Endometrial microvascular endothelial cells (primary cell): Measurements from ENCODE around the gene PFN2. TPM values are rescaled to one million over a fixed set of nuclear protein-coding genes. Genes with fewer than 3 reads are reported as not detected.
"Not testable (repeated sequence)": the region's sequence is repeated elsewhere in the genome, so short reads cannot be mapped to it uniquely, and the experiment has no call there.

Experiments
- in situ Hi-C: cut with HindIII; loops from 2 replicates; pipeline ENCODE4 v1.10.0; 2017; ENCODE audit warnings: low sequenced_read_pairs, low pct_unique_long_range_greater_than_20kb; ENCODE audit errors: inconsistent ontology term
- total RNA-seq: library from RNA; depleted of rRNA; stranded (reverse); fragments of >200 nt; gene quantifications from one replicate; pipeline ENCODE4 v1.2.3, GENCODE V29; 2015; ENCODE audit errors: inconsistent ontology term

The PFN2 gene
- total RNA-seq, 1 donor from 2014 or later: 33.1 TPM

GRCh38 chr3:149969940-149970715, 567 bp downstream of the PFN2 start:
- in situ Hi-C loops: no loop called here

DNA sequence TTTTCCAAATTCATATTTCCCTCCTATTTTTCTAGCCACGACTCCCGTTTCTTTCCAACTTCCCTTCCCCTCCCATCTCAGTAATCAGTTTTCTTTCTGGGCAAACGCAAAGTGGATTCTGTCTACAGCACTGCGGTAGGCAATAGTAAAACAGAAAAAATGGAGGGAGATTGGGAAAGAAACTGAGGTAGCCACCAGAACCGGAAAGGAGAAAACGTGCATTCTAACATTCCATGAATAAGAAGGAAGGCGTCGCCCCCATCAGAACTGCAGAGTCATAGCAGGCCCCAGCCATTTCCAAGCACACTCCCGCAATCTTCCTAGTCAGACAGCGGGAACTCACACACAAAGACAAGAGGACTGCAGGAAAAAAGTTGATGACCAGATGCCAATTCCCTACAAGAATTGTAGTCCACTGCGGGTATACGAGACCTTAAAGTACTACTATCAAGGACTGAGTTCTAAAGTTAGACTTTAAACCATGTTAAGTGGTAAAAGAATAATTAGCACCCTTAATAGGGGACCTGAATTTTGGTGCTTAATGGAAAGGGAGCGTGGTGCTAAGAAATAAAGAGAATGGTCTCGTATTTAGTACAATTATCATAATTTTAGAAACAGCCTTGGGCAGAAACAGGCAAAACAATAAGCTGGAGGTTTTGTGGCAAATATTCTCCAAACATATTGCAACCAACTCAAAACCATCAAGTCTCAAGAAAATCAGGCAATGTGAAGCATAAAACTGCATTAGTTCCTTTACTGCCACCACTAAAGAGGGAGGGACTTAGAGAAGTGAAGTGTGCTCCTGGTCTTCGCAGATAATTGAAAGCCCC, 1.4 kb downstream of the PFN2 start:
- in situ Hi-C loops: no loop called here

GRCh38 chr3:149968216-149968615, 2.5 kb downstream of the PFN2 start:
- in situ Hi-C loops: no loop called here

GRCh38 chr3:149967086-149967685, 3.5 kb downstream of the PFN2 start:
- in situ Hi-C loops: no loop called here

GRCh38 chr3:149965278-149965677, 5.4 kb downstream of the PFN2 start:
- in situ Hi-C loops: no loop called here

- in situ Hi-C loops: no loop called here
Observed at GRCh38 chr3:149964291-149964690, 6.4 kb downstream of the PFN2 start.

- in situ Hi-C loops: no loop called here
Observed at GRCh38 chr3:149963485-149963884, 7.2 kb downstream of the PFN2 start.

DNA sequence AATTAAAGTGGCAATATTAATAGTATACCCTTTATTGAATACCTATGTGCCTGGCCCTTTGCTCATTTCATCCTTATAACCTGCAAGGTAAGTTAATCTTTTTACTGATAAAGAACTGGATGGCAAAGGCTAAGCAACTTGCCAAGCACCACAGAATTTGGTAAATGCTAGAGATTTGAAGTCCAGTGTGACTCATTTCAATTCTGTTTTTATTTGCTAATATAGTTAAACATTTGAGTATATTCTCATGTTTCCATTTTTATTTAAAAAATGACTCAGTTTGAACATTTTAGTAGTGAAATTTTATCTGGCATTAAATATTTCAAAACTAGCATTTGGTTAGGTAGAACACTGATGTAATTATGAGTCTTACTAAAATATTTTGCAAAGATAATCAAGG, 11.3 kb downstream of the PFN2 start:
- in situ Hi-C loops: no loop called here

DNA sequence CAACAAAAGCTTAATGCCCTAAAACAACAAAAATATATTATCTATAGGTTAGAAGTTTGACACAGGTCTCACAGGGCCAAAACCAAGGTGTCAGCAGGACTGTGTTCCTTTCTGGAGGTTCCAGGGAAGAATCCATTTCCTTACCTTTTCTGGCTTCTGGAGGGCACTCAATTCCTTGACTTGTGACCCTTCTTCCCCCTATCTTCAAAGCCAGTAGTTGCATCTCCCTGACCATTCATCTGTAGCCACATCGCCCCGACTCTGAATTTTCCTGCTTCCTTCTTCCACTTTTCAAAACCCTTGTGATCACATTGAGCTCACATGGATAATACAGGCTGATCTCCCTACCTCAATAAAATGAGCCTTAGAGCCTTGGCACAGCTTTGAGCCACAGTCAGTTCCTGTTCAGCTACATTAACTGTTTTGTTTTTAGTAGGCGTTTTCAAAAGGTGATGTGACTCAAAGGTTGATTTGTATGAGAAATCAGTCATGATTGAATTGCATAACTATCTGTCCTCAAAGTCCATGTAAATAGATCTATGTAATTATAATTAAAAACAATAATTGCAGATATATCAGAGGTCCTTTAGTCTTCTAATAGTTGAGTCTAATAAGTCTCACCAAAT, 12.4 kb downstream of the PFN2 start:
- in situ Hi-C loops: no loop called here

DNA sequence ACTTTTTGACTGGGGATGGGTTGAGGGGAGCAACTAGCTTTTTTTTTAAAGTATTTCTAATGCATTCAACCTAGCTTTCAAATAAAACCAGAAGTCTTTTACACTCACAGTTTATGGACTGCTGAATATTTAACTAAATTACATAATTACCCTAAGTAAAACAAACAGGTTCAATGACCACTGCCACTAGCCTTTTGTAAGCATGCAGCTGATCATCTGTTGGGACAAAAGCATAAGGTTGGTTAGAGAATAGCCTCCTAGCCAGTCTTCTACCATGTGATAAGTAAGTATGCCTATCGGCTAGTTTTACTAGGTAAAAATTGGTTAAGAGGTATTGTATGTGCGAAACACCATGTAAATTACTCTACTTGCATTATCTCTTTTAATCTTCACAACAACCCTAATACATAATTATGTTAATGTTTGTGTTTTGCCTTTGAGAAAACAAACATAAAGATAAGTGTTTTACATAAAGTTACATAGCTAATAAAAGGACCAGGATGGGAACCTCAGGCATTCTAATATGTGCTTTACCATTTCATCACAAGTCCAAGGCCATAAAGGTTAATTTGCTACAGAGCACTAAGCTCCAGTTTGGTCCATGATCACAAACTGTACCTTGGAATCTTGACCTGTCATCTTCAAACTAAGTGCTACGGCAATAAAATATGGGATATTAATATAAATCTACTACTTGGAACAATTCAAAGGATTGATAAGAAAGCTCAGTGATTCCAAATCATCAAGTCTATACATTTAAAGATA, 13.2 kb downstream of the PFN2 start:
- in situ Hi-C loops: no loop called here

- in situ Hi-C loops: no loop called here
Observed at GRCh38 chr3:149955449-149955848, 15.2 kb downstream of the PFN2 start.

GRCh38 chr3:149954812-149955211, 15.9 kb downstream of the PFN2 start:
- in situ Hi-C loops: no loop called here

GRCh38 chr3:149949181-149949580, 21.5 kb downstream of the PFN2 start:
- in situ Hi-C loops: no loop called here

- in situ Hi-C loops: no loop called here
Observed at GRCh38 chr3:149947231-149947630, 23.5 kb downstream of the PFN2 start.

- in situ Hi-C loops: not testable (repeated sequence)
Observed at GRCh38 chr3:149943966-149944365, 26.7 kb downstream of the PFN2 start.

DNA sequence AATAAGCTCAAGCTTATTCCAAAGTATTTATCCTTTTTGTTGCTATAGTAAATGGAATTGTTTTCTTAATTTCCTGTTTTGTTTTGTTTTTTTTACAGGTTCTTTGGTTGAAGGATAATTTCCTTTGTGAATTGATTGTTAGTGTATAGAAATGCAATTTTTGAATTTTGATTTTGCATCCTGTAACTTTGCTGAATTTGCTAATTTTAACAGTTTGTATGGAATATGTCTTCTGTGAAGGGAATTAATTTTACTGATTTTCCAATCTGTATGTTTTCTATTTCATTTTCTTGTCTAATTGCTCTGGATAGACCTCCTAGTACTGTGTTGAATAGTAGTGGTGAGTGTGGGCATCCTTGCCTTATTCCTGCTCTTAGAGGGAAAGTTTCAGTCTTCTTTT, 28.3 kb downstream of the PFN2 start:
- in situ Hi-C loops: no loop called here

- in situ Hi-C loops: no loop called here
Observed at GRCh38 chr3:149941946-149942345, 28.7 kb downstream of the PFN2 start.

DNA sequence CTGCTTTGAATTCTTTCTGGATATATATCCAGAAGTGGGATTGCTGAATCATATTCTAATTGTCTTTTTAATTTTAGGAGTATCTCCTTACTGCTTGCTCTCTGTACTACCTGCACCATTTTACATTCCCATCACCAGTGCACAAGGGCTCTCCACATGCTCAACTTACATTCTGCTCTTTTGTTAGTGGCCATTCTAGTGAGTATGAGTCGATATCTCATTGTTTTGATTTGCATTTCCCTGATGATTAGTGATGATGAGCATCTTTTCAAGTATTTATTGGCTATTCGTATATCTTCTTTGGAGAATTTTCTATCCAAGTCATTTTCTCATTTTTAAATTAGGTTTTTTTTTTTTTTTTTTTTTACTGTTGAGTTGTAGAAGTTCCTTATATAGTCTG, 29.5 kb downstream of the PFN2 start:
- in situ Hi-C loops: no loop called here
